Endodermal cell (in vitro differentiated cells): ENCODE measurements around the gene HSD11B2. TPM values are rescaled to one million over a fixed set of nuclear protein-coding genes. Genes with fewer than 3 reads are reported as not detected.

ENCODE experiments used
- DNase-seq: peaks from one replicate; pipeline ENCODE4 v3.0.0-alpha.2; 2017
- H3K27ac ChIP-seq: 2 replicates; pipeline ENCODE4 v1.5.1; 2013; ENCODE audit warnings: mild to moderate bottlenecking, low read depth, low read length, moderate library complexity
- H3K27me3 ChIP-seq: 2 replicates; pipeline ENCODE4 v1.6.1; 2013; ENCODE audit warnings: mild to moderate bottlenecking, low read length, moderate library complexity; ENCODE audit not compliant: insufficient read depth, control insufficient read depth, poor library complexity, severe bottlenecking
- H3K36me3 ChIP-seq: 2 replicates; pipeline ENCODE4 v1.7.0; 2013; ENCODE audit warnings: mild to moderate bottlenecking, low read length, moderate library complexity; ENCODE audit not compliant: control insufficient read depth, insufficient read depth
- H3K4me1 ChIP-seq: one replicate; pipeline ENCODE4 v1.7.0; 2013; ENCODE audit warnings: low read length; ENCODE audit not compliant: control insufficient read depth, insufficient read depth
- H3K4me3 ChIP-seq: 2 replicates; pipeline ENCODE4 v1.5.1; 2013; ENCODE audit warnings: mild to moderate bottlenecking, low read length, moderate library complexity
- H3K9ac ChIP-seq: 2 replicates; pipeline ENCODE4 v1.6.1; 2013; ENCODE audit warnings: mild to moderate bottlenecking, low read length, moderate library complexity; ENCODE audit not compliant: poor library complexity, severe bottlenecking; ENCODE audit errors: extremely low read depth
- H3K9me3 ChIP-seq: 2 replicates; pipeline ENCODE4 v1.6.1; 2013; ENCODE audit warnings: mild to moderate bottlenecking, low read length, moderate library complexity; ENCODE audit not compliant: control insufficient read depth
- H3K27ac Mint-ChIP-seq: 2 replicates; pipeline ENCODE4 v1.8.0; 2020; ENCODE audit warnings: mixed read lengths
- H3K27me3 Mint-ChIP-seq: 2 replicates; pipeline ENCODE4 v1.8.0; 2021; ENCODE audit warnings: mild to moderate bottlenecking, mixed read lengths; ENCODE audit not compliant: insufficient read depth
- H3K36me3 Mint-ChIP-seq: 2 replicates; pipeline ENCODE4 v1.8.0; 2020; ENCODE audit warnings: low read depth, mixed read lengths
- H3K4me1 Mint-ChIP-seq: 2 replicates; pipeline ENCODE4 v1.8.0; 2020; ENCODE audit warnings: mixed read lengths
- H3K4me3 Mint-ChIP-seq: 2 replicates; pipeline ENCODE4 v1.8.0; 2020; ENCODE audit warnings: mild to moderate bottlenecking, moderate library complexity, mixed read lengths
- H3K9me3 Mint-ChIP-seq: 2 replicates; pipeline ENCODE4 v1.8.0; 2020; ENCODE audit warnings: mild to moderate bottlenecking, mixed read lengths
- CTCF ChIP-seq: fragments of 200-600 bp; sonication (generic); conservative IDR thresholded peaks from 2 replicates; pipeline ENCODE4 v1.5.0; 2021; ENCODE audit warnings: antibody characterized with exemption, mild to moderate bottlenecking
- WGBS, 2 experiments: methylation state at CpG; one replicate each; pipeline versions ENCODE4 v1.1.5 to v1.1.7; 2013; ENCODE audit warnings: missing lambda C conversion rate in 2 of 2, mixed read lengths in 1 of 2; ENCODE audit not compliant: insufficient coverage in 1 of 2, insufficient read length in 1 of 2; 5-methylcytosine and 5-hydroxymethylcytosine counted together
- total RNA-seq, 2 donors: library from RNA; stranded (reverse); fragmentation: NEBNext Ultra II Directional in 1 of 2; extraction: Animal tissue kit (Norgen Biotek cat#: 25700) in 1 of 2; gene quantifications; 2 replicates in 1 of 2; 3 replicates in 1 of 2; pipeline ENCODE4 v1.2.1, GENCODE V29; 2021

Gene HSD11B2
- total RNA-seq, 2 donors from 2014 or later: 10.4 to 14.7 TPM

DNA sequence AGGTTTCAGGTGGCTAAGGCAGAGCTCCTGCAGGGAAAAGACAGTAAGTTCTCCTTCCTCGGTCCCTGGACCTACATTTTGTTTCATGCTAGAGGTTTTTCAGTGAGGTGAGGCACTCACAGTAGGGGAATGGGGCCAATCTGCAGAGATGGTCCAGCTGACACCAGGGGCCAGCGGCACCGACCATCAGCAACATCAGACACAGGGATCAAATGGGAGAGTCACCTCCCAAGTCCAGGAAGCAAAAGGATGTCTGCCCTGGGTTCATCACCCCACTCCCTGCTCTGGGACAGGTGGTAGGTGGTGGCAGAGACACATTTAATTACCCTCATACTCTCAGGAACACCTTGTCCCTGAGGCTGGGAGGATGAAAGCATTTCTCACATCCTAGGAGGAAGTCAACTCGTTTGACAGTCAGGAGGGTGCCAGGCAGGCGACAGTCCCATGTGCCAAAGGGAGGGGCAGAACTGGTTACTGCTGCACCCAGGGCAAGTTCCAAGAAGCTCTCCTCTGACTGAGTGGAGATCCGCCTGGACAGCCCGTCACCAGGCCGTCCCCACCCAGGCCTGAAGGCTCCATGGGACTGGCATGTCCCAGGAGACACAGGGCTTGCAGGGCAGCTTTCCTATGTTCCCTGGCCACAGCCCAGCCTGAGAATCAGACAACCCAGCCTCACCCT lies 30.8 kb downstream of the HSD11B2 start:
- WGBS, 2 experiments: 85 to 88% methylated on average over 7 to 8 of the region's 8 CpGs
- Histone ChIP-seq H3K4me1 (no peaks in the 10 kb centered on the region), H3K9ac (no peak overlapping the region), H3K27me3 (no peaks in the 10 kb centered on the region), H3K27ac (no peak overlapping the region), H3K9me3 (no peaks in the 10 kb centered on the region), H3K4me3 (no peak overlapping the region), H3K36me3 (peaks cover 12% of the 10 kb centered on the region)
- Mint-ChIP-seq H3K27ac (no peak overlapping the region), H3K4me1 (no peaks in the 10 kb centered on the region), H3K4me3 (no peak overlapping the region), H3K36me3 (no peaks in the 10 kb centered on the region), H3K9me3 (no peaks in the 10 kb centered on the region), H3K27me3 (no peaks in the 10 kb centered on the region)
- DNase-seq: no peak
- TF ChIP-seq CTCF: no peak

GRCh38 chr16:67462279-67462655 lies 31.3 kb downstream of the HSD11B2 start:
- no peaks in the 10 kb centered on the region for H3K27me3 ChIP-seq
- no peaks in the 10 kb centered on the region for H3K9me3 ChIP-seq
- TF ChIP-seq CTCF: no peak
- no peaks in the 10 kb centered on the region for H3K4me1 Mint-ChIP-seq
- no peaks in the 10 kb centered on the region for H3K9me3 Mint-ChIP-seq
- no peak overlapping the region for H3K4me3 Mint-ChIP-seq
- H3K27me3 Mint-ChIP-seq: no peaks in the 10 kb centered on the region
- H3K4me3 ChIP-seq: no peak overlapping the region
- no peak for DNase-seq
- H3K27ac ChIP-seq: no peak overlapping the region
- 94 to 97% methylated on average over 4 to 5 of the region's 5 CpGs for WGBS, 2 experiments
- H3K9ac ChIP-seq: no peak overlapping the region
- peaks cover 12% of the 10 kb centered on the region for H3K36me3 ChIP-seq
- H3K4me1 ChIP-seq: no peaks in the 10 kb centered on the region
- H3K36me3 Mint-ChIP-seq: no peaks in the 10 kb centered on the region
- H3K27ac Mint-ChIP-seq: no peak overlapping the region

DNA sequence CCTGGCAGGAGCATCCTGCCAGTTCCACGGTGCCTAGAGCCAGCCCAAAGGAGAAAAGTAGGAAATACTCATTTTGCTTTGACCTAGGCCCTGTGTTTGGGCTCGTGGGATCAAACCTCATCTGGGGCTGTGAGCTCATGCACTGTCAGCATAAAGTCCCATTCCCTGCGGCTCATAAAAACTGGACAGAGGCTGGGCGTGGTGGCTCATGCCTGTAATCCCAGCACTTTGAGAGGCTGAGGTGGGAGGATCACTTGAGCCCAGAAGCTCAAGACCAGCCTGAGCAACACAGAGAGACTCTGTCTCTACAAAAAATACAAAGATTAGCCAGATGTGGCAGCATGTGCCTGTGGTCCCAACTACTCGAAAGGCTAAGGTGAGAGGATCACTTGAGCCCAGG lies 32.1 kb downstream of the HSD11B2 start:
- no peak overlapping the region for H3K27ac Mint-ChIP-seq
- H3K9ac ChIP-seq: no peak overlapping the region

More for the DNA sequence above, 32.1 kb downstream of the HSD11B2 start:
- Mint-ChIP-seq H3K27me3 (no peaks in the 10 kb centered on the region), H3K4me3 (no peak overlapping the region), H3K9me3 (no peaks in the 10 kb centered on the region), H3K4me1 (no peaks in the 10 kb centered on the region), H3K36me3 (no peaks in the 10 kb centered on the region)
- no peak for DNase-seq
- H3K27ac ChIP-seq: no peak overlapping the region
- no peaks in the 10 kb centered on the region for H3K27me3 ChIP-seq
- no peaks in the 10 kb centered on the region for H3K9me3 ChIP-seq
- H3K4me3 ChIP-seq: no peak overlapping the region
- WGBS, 2 experiments: 85 to 94% methylated on average over 2 to 5 of the region's 5 CpGs
- no peak for TF ChIP-seq CTCF
- H3K4me1 ChIP-seq: no peaks in the 10 kb centered on the region
- H3K36me3 ChIP-seq: peaks cover 12% of the 10 kb centered on the region
